ENCODE results near the gene RNU6-7.
A peak's percentile ranks its signal among the peaks of the same experiment; 100 is the strongest.

The RNU6-7 gene

GRCh38 chr14:32201816-32202490 is at the start of gene RNU6-7:
TSS of gene RNU6-7 (plus strand) at chr14:32202045.
- no peak for TF ChIP-seq CTCF (IDR thresholded peaks at IDR 0.05; ENCODE audit: low read length, missing control alignments)
- DNase-seq (ENCODE audit: low read depth), result peak; percentile 21
- peak within 1 kb of the TSS; percentile 70 for H3K4me3 ChIP-seq (replicated peaks; ENCODE audit: low read depth, low read length)

- H3K4me3 ChIP-seq (replicated peaks; ENCODE audit: low read depth, low read length), result no peak overlapping the region
- no peak for TF ChIP-seq CTCF (IDR thresholded peaks at IDR 0.05; ENCODE audit: low read length, missing control alignments)
- no peak for DNase-seq (ENCODE audit: low read depth)
These were observed 35.8 kb upstream of the RNU6-7 start for GRCh38 chr14:32166029-32166428.

GRCh38 chr14:32166924-32167323 is 34.9 kb upstream of the RNU6-7 start:
- DNase-seq (ENCODE audit: low read depth), result no peak
- no peak overlapping the region for H3K4me3 ChIP-seq (replicated peaks; ENCODE audit: low read depth, low read length)
- no peak for TF ChIP-seq CTCF (IDR thresholded peaks at IDR 0.05; ENCODE audit: low read length, missing control alignments)

- TF ChIP-seq CTCF (IDR thresholded peaks at IDR 0.05; ENCODE audit: low read length, missing control alignments), result no peak
- DNase-seq (ENCODE audit: low read depth), result no peak
- no peak overlapping the region for H3K4me3 ChIP-seq (replicated peaks; ENCODE audit: low read depth, low read length)
These were observed 33.9 kb upstream of the RNU6-7 start for GRCh38 chr14:32167907-32168306.

- DNase-seq (ENCODE audit: low read depth), result no peak
- TF ChIP-seq CTCF (IDR thresholded peaks at IDR 0.05; ENCODE audit: low read length, missing control alignments), result no peak
These were observed 32.7 kb upstream of the RNU6-7 start for GRCh38 chr14:32169191-32169590.

GRCh38 chr14:32171469-32171868 is 30.4 kb upstream of the RNU6-7 start:
- no peak for TF ChIP-seq CTCF (IDR thresholded peaks at IDR 0.05; ENCODE audit: low read length, missing control alignments)
- H3K4me3 ChIP-seq (replicated peaks; ENCODE audit: low read depth, low read length), result no peak overlapping the region
- no peak for DNase-seq (ENCODE audit: low read depth)

More at GRCh38 chr14:32169191-32169590, 32.7 kb upstream of the RNU6-7 start:
- H3K4me3 ChIP-seq (replicated peaks; ENCODE audit: low read depth, low read length), result no peak overlapping the region

Data from fibroblast of pulmonary artery (primary cell).